Brain pericyte (primary cell): ENCODE measurements around the gene SRSF1.
"Not testable (repeated sequence)": the region's sequence is repeated elsewhere in the genome, so short reads cannot be mapped to it uniquely, and the experiment has no call there.

ENCODE experiments used
- DNase-seq: peaks from one replicate; pipeline ENCODE4 v3.0.0-alpha.2; 2012; ENCODE audit warnings: low read depth, low spot score

Gene SRSF1

DNA sequence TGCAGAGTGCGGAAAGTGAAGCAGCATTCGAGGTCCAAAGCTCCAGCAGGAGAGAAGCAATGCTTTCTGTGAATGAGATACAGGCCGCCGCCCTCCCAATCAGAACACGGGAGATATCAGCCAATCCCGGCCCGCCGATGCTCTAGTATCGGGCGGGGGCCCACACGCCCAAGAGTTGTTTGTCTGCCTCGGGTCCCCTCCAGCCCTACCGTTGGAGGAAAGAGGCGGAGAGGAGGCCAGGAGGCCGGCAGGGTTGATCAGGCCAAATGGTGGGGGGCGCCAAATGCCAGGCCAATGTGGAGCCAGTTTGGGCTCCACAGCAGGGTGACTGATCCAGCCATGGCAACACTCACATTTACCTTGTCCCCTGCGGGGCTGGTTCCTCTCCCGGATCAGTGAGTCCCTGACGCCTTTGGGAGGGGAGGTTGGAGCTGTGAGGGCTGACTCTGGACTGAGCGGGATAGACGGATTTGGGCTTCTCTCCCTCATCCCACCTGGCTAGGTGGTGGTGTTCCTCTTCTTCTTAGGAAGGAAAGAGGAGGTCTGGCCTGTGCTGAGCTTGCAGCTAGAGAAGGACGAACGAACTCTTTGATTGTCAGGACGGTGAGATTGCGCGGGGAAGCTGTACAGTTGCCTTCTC, 41.4 kb downstream of the SRSF1 start:
- DNase-seq, result no peak

DNA sequence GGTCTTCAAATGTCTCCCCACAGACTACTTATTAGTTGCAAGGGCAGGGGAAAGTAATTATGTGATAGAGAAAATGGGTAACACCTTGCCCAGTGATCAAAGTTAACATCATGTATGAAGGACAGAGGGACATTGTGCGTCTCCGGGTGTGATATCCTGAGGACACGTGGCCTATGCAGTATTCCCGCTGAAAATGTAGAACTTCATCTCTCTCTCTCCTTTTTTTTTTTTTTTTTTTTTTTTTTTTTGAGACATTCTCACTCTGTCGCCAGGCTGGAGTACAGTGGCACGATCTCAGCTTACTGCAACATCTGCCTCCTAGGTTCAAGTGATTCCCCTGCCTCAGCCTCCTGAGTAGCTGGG, 43.9 kb downstream of the SRSF1 start:
- no peak for DNase-seq

DNA sequence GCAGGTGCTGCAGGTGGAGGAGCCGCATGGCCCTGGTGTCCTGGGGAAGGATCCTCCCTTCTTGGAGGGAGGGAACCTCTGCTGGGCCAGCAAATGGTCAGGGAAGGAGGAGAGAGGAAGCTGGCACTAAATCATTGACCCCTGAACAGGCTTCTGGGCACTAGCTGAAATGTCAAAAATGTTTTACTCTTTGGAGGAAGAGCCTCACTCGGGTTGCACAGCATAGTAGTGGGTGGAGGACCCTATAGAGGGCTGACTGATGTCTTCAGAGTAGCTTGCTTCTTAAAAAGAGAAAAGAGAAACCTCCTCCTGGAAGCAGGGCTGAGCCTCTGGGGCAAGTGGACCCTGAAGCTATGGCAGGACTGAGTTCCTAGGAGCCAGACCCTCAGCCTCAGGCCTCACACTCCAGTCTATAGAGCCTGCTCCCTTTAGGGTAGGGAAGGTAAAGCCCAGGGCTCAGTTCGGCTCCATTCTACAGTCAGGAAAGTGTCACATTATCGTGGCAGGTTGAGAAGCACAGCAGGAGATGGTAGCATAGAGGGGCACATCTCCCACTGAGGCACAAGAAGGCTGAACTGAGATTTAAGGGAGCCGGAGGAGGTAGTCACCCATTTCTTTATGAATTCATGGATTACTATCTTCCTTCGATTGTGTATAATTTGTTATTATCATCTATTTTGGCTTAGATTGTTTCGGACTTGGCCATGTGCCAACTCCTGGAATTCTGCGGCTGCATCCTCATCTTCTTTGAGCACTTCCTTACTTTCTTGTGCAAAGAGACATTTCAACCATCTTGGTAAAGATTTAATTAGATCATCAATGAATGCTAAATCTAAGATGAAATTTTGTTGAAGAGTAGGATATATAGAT, 44.5 kb downstream of the SRSF1 start:
- no peak for DNase-seq

DNA sequence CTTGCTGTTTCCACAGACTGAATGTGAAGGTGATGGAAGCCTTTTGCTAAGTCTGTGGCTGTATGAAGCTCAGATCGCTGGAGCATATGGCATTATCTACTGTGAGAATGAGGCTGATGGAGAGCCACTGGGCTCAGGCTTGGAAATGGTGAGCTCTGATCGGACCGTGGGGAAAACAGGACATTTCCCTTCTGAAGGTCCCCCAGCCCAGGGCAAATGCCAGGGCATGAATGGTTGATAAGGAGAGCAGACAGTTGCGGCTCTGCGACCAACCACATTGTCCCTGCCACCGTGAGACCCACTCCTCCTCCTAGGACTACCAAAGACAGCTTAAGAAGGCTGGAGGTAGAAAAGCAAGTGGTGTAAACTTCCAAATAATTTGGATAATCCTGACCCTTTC, 47.1 kb downstream of the SRSF1 start:
- DNase-seq, result no peak

DNA sequence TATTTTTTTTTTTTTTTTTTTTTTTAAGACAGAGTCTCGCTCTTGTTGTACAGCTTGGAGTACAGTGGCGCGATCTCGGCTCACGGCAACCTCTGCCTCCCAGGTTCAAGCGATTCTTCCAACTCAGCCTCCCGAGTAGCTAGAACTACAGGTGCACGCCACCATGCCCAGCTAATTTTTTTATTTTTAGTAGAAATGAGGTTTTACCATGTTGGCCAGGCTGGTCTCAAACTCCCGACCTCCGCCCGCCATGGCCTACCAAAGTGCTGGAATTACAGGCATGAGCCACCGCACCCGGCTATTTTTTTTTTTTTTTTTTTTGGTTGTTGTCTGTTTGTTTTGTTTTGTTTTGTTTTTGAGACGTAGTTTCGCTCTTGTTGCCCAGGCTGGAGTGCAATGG, 48.7 kb downstream of the SRSF1 start:
- not testable (repeated sequence) for DNase-seq

DNA sequence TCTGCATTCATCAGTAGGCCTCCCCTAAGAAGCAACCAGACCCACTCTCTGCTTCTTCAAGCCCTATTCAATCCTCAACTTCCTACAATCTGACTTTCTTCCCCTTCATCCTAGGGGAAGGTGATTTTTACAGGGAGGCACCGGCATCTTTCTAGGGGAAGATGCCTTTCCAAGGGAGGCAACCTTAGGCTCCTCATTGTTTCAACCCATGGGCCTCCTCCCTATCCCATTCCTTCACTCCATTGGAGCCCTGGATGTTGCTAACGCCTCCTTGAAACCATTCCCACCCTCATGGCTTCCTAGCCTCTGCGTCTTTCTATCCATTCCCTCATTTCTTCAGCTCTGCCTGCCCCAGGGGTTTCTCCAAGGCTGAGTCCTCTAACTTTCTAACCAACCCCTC, 49.2 kb downstream of the SRSF1 start:
- no peak for DNase-seq

DNA sequence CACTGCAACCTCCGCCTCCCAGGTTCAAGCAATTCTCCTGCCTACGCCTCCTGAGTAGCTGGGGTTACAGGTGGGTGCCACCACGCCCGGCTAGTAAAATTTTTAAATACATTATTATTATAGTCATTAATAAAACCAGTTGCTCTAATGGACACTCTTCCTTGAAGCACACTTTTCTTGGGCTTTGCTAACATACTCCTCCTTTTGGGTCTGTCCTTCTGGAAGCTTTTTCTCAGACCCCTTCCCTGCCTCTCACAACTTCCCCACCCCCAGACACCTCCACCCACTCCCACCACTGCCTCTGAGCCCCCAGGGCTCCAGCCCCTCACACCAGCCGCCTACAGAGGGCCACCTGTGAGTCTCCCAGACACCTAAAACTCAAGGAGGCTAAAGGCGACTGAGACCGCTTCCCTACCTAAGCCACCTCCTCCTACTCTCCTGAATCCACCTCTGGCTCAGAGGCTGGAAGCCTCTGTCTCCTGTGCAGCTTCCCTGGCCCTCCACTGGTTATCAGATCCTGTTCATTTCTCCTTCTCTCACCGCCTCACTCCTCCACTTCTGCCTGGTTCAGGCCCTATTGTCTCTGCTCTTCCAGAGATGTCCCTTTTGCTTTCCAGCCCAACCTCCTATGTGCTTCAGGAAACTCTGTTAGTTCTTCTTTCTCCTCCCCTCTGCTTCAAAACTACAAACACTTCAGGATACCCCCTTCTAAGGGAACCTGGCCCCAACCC, 49.8 kb downstream of the SRSF1 start:
- no peak for DNase-seq

DNA sequence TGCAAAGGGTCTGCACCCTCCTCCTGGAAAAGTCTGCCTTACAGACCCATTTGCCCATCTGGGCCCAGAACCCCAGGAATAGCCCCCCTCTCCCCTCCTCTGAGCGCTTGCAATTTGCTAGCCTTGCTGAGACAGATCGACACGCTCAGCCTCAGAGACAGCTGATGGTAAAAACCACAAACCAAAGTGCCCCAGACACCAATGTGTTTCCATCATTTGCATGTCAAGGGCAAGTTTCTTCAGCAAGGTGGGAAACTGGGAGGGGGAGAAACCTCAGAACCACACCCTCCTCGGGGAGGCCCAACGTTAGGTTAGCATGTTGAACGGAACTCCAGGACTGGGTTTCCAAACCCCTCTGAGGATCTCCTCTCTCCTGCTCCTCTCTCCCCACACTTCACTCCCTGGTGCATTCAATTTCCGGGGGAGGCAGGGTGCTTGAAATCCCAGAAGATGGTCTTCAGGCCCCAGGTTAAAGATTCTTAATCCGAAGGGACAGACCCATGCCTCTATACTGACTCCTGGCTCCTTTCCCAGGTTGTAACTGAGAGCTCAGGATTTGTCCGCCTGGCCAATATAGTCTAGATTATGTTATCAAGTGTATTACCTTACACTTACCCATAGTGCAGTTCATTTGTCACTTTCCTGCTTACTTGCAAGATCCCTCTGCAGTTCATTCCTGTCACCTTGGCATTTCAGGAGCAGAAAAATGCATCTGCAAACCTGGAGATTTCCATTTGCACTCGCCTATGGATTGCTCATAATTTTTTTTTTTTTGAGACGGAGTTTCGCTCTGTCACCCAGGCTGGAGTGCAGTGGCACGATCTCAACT, 50.5 kb downstream of the SRSF1 start:
- no peak for DNase-seq

DNA sequence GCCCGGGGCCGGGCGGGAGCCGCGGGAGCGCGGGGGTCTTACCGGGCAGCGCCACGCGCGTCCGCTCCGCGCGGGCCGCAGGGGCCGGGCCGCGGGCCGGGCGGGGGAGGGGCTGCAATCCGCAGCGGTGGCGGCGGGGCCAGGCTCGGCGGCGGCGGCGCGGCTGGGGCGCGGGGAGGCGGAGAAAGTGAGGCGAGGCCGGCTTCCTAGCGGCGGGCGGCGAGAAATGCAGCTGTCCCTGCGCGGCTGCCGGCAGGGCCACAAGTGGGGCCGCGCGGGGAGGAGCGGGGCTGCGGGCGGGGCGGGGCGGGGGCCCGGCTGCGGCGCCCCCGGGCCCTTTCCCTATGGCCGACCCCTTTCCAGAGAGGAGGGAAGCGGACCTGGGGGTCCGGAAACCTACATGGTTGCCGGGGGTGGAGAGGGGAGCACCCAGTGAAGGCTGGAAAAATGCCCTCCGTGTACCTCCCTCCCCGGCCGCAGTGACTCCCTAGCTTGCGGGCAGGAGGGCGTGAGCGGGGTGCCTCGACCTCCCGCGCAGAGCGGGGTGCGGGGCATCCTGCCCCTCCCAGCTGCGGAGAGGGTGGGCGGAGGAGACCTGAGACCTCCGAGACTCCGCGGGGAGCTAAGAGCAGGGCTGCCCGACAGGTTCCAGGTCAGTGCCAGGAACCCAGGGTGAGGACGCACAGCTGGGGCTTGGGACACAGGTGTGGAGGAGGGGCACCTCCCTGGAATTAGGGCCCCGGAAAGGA, 51.7 kb downstream of the SRSF1 start, which contains the start of gene CUEDC1:
Gene CUEDC1 (minus strand): TSS at position 230 of the 749 bp plus-strand sequence. CDS start 69,848 bp downstream, outside the sequence.
- DNase-seq, result no peak

DNA sequence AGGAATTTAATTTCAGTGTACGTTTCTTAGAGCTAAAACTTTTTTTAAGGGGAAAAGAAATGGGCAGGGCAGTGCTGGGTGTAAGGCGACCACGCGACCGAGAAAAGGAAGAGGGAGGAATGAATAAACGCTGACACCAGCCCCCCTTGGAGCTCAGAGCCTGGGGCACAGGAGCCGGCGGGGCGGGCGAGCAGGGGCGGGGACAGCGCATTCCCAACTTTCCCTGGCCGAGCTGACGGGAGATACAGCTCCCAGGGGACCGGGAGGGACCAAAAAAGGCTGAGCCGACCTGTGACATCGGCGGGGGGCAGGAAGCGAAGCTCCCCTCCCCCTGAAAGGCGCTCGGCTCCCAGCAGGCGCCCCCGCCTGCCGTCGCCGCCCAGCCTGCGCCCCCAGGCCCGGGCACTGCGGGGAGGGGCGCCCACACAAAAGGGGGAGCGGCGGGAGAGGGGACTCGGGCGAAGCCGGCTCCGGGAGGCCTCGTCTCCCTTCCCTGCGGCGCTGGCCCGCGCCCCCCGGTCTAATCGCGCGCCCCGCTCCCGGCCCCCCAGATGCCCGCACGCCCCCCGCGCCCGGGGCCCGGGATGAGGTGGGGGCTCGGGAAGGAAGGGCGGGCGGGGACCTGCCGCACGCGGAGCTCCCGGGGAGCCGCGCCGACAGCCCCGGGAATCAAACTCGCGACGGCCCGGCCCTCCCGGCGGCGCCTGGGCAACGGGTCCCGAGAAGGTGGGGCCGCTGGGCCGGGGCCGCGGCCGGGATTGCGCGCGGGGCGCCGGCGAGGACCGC, 52.5 kb downstream of the SRSF1 start:
- no peak for DNase-seq

DNA sequence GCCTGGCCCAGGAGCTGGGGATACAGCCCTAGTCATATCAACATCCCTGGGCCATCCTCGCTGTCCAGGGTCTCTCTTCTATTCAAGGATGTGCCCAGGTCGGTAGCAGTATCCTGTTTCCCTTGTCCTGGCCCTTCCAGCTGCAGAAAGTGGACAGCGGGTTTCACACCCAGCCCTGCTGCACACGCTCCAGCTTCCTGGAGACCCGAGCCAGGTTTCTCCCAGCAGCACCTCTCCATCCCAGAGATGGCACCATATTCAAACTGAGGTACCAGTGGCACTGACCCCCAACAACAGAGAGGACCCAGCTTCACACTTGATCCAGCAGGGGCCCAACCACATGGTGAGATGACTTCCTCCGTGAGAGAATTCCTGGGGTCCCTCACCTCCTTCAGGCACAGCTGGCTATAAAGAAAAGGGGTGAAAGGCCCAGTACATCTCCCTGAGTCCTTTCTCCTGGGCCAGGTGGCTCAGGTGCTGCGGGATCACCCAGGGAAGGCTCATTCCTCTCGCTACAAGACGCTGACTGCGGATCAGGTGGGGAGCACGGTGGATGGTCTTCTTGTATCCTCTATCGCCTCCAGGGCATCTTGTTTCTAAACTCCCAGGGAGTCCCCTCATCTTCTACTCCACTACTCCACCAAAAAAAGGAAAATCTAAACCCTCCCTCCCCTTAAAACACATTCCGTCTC, 53.2 kb downstream of the SRSF1 start:
- no peak for DNase-seq
